Measurements from ENCODE around the gene TEX14. TPM values are rescaled to one million over a fixed set of nuclear protein-coding genes. Genes with fewer than 3 reads are reported as not detected.

The TEX14 gene
- total and polyA plus RNA-seq, 10 of the 15 experiments (the other 5 are each of a cell fraction or from before 2014, with no cell fraction given): 0.15 to 1.3 (median 0.66) TPM

- TF ChIP-seq IRF3 (IDR thresholded peaks at IDR 0.05): no peak
- TF ChIP-seq, protein P1, sequence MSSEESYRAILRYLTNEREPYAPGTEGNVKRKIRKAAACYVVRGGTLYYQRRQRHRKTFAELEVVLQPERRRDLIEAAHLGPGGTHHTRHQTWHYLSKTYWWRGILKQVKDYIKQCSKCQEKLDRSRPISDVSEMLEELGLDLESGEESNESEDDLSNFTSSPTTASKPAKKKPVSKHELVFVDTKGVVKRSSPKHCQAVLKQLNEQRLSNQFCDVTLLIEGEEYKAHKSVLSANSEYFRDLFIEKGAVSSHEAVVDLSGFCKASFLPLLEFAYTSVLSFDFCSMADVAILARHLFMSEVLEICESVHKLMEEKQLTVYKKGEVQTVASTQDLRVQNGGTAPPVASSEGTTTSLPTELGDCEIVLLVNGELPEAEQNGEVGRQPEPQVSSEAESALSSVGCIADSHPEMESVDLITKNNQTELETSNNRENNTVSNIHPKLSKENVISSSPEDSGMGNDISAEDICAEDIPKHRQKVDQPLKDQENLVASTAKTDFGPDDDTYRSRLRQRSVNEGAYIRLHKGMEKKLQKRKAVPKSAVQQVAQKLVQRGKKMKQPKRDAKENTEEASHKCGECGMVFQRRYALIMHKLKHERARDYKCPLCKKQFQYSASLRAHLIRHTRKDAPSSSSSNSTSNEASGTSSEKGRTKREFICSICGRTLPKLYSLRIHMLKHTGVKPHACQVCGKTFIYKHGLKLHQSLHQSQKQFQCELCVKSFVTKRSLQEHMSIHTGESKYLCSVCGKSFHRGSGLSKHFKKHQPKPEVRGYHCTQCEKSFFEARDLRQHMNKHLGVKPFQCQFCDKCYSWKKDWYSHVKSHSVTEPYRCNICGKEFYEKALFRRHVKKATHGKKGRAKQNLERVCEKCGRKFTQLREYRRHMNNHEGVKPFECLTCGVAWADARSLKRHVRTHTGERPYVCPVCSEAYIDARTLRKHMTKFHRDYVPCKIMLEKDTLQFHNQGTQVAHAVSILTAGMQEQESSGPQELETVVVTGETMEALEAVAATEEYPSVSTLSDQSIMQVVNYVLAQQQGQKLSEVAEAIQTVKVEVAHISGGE (CRISPR knock-in tag; IDR thresholded peaks at IDR 0.05): no peak
- TF ChIP-seq HCFC1 (IDR thresholded peaks at IDR 0.05; ENCODE audit: low read length): no peak
- TF ChIP-seq, protein P2, sequence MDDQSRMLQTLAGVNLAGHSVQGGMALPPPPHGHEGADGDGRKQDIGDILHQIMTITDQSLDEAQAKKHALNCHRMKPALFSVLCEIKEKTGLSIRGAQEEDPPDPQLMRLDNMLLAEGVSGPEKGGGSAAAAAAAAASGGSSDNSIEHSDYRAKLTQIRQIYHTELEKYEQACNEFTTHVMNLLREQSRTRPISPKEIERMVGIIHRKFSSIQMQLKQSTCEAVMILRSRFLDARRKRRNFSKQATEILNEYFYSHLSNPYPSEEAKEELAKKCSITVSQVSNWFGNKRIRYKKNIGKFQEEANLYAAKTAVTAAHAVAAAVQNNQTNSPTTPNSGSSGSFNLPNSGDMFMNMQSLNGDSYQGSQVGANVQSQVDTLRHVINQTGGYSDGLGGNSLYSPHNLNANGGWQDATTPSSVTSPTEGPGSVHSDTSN (IDR thresholded peaks at IDR 0.05; ENCODE audit: insufficient replicate concordance, low read depth, low read length): no peak
- TF ChIP-seq ZSCAN29 (IDR thresholded peaks at IDR 0.05): no peak
- no peak for TF ChIP-seq ELK1 (IDR thresholded peaks at IDR 0.05; ENCODE audit: low read depth, low read length)
- no peak for TF ChIP-seq WRNIP1 (IDR thresholded peaks at IDR 0.05; ENCODE audit: borderline replicate concordance, low read depth, low read length)
- TF ChIP-seq, protein P3, sequence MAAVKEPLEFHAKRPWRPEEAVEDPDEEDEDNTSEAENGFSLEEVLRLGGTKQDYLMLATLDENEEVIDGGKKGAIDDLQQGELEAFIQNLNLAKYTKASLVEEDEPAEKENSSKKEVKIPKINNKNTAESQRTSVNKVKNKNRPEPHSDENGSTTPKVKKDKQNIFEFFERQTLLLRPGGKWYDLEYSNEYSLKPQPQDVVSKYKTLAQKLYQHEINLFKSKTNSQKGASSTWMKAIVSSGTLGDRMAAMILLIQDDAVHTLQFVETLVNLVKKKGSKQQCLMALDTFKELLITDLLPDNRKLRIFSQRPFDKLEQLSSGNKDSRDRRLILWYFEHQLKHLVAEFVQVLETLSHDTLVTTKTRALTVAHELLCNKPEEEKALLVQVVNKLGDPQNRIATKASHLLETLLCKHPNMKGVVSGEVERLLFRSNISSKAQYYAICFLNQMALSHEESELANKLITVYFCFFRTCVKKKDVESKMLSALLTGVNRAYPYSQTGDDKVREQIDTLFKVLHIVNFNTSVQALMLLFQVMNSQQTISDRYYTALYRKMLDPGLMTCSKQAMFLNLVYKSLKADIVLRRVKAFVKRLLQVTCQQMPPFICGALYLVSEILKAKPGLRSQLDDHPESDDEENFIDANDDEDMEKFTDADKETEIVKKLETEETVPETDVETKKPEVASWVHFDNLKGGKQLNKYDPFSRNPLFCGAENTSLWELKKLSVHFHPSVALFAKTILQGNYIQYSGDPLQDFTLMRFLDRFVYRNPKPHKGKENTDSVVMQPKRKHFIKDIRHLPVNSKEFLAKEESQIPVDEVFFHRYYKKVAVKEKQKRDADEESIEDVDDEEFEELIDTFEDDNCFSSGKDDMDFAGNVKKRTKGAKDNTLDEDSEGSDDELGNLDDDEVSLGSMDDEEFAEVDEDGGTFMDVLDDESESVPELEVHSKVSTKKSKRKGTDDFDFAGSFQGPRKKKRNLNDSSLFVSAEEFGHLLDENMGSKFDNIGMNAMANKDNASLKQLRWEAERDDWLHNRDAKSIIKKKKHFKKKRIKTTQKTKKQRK (IDR thresholded peaks at IDR 0.05; ENCODE audit: low read depth, low read length): no peak
- TF ChIP-seq MAX (IDR thresholded peaks at IDR 0.05; ENCODE audit: low read depth, low read length): no peak
- TF ChIP-seq JUND (IDR thresholded peaks at IDR 0.05; ENCODE audit: low read depth, low read length): peak; percentile 65; the same call in 1 of the 2 replicates
- TF ChIP-seq HDAC2 (IDR thresholded peaks at IDR 0.05): no peak
- TF ChIP-seq, protein P4, sequence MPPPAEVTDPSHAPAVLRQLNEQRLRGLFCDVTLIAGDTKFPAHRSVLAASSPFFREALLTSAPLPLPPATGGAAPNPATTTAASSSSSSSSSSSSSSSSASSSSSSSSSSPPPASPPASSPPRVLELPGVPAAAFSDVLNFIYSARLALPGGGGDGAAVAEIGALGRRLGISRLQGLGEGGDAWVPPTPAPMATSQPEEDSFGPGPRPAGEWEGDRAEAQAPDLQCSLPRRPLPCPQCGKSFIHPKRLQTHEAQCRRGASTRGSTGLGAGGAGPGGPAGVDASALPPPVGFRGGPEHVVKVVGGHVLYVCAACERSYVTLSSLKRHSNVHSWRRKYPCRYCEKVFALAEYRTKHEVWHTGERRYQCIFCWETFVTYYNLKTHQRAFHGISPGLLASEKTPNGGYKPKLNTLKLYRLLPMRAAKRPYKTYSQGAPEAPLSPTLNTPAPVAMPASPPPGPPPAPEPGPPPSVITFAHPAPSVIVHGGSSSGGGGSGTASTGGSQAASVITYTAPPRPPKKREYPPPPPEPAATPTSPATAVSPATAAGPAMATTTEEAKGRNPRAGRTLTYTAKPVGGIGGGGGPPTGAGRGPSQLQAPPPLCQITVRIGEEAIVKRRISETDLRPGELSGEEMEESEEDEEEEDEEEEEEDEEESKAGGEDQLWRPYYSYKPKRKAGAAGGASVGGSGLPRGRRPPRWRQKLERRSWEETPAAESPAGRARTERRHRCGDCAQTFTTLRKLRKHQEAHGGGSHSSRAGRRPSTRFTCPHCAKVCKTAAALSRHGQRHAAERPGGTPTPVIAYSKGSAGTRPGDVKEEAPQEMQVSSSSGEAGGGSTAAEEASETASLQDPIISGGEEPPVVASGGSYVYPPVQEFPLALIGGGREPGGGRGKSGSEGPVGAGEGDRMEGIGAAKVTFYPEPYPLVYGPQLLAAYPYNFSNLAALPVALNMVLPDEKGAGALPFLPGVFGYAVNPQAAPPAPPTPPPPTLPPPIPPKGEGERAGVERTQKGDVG (CRISPR knock-in tag; IDR thresholded peaks at IDR 0.05): no peak
- no peak for TF ChIP-seq NKRF (conservative IDR thresholded peaks at IDR 0.05)
Observed at GRCh38 chr17:58702045-58702476, 10.2 kb upstream of the TEX14 start (continued).

Data from GM12878 (cell line).